SK-N-SH (cell line): Measurements from ENCODE around the gene ETS2. TPM values are rescaled to one million over a fixed set of nuclear protein-coding genes. Genes with fewer than 3 reads are reported as not detected.

Experiments used
- CTCF ChIA-PET: fragments of 300-600, 350-600 bp; formaldehyde crosslinking; extraction: SDS; loops from one replicate; lab custom pipeline; 2021; lab: Yijun Ruan, JAX
- POLR2A ChIA-PET: fragments of 350-600 bp; sonication (Branson Sonifier 250); formaldehyde crosslinking; extraction: SDS; loops from one replicate; lab custom pipeline; 2020; ENCODE audit warnings: antibody characterized with exemption, inconsistent platforms; lab: Yijun Ruan, JAX
- DNase-seq: peaks from one replicate; pipeline ENCODE4 v3.0.0; 2012
- H2AFZ ChIP-seq: fragments of 200-600 bp; sonication (generic); 2 replicates; pipeline ENCODE4 v1.8.1; 2016; ENCODE audit warnings: antibody characterized with exemption, mild to moderate bottlenecking, low read depth
- H3F3A ChIP-seq: fragments of 200-600 bp; sonication (generic); replicated peaks from 2 replicates; pipeline ENCODE3; 2016; ENCODE audit warnings: antibody characterized with exemption, mild to moderate bottlenecking; ENCODE audit not compliant: insufficient read depth
- H3K27ac ChIP-seq, 2 experiments: fragments of 200-500 bp in 1 of 2; fragments of 200-600 bp in 1 of 2; sonication (Bioruptor generic) in 1 of 2; sonication (generic), shearing (Covaris generic) in 1 of 2; 2 replicates each; pipeline versions ENCODE4 v1.5.1 to v1.6.1; 2014 to 2016; ENCODE audit warnings: low read depth in 2 of 2, inconsistent platforms in 1 of 2, low read length in 1 of 2, mild to moderate bottlenecking in 1 of 2, mixed read lengths in 1 of 2
- H3K27me3 ChIP-seq: fragments of 200-600 bp; sonication (generic), shearing (Covaris generic); 2 replicates; pipeline ENCODE4 v1.6.1; 2016; ENCODE audit warnings: mixed run types; ENCODE audit not compliant: insufficient read depth
- H3K36me3 ChIP-seq, 2 experiments: fragments of 200-500 bp in 1 of 2; fragments of 200-600 bp in 1 of 2; sonication (Bioruptor generic) in 1 of 2; sonication (generic) in 1 of 2; replicated peaks in 1 of 2; 2 replicates each; pipeline versions ENCODE3 to v1.5.1; 2014 to 2016; ENCODE audit warnings: low read length in 1 of 2, mild to moderate bottlenecking in 1 of 2; ENCODE audit not compliant: insufficient read depth in 2 of 2, control insufficient read depth in 1 of 2
- H3K4me1 ChIP-seq, 2 experiments: fragments of 200-500 bp in 1 of 2; fragments of 200-600 bp in 1 of 2; sonication (Bioruptor generic) in 1 of 2; sonication (generic), shearing (Covaris generic) in 1 of 2; 2 replicates each; pipeline versions ENCODE4 v1.5.1 to v1.6.1; 2014 to 2016; ENCODE audit warnings: low read depth in 1 of 2, low read length in 1 of 2, mixed run types in 1 of 2; ENCODE audit not compliant: insufficient read depth in 2 of 2, control insufficient read depth in 1 of 2
- H3K4me2 ChIP-seq: fragments of 200-600 bp; sonication (generic), shearing (Covaris generic); 2 replicates; pipeline ENCODE4 v1.6.1; 2017; ENCODE audit warnings: mixed run types
- H3K4me3 ChIP-seq, 2 experiments: fragments of 200-500 bp in 1 of 2; fragments of 200-600 bp in 1 of 2; sonication (Bioruptor generic) in 1 of 2; sonication (generic), shearing (Covaris generic) in 1 of 2; 2 replicates each; pipeline versions ENCODE4 v1.5.1 to v1.8.1; 2014 to 2016; ENCODE audit warnings: low read depth in 2 of 2, inconsistent platforms in 1 of 2, low read length in 1 of 2, mild to moderate bottlenecking in 1 of 2, mixed read lengths in 1 of 2, moderate library complexity in 1 of 2
- H3K79me2 ChIP-seq: fragments of 200-600 bp; sonication (generic); 2 replicates; pipeline ENCODE4 v1.8.1; 2017; ENCODE audit warnings: mild to moderate bottlenecking; ENCODE audit not compliant: insufficient read depth
- H3K9ac ChIP-seq: fragments of 200-600 bp; sonication (generic); 2 replicates; pipeline ENCODE4 v1.6.1; 2017; ENCODE audit warnings: mixed run types
- H3K9me2 ChIP-seq: fragments of 200-600 bp; sonication (generic); 2 replicates; pipeline ENCODE4 v1.6.1; 2017; ENCODE audit warnings: mixed run types
- H3K9me3 ChIP-seq: fragments of 200-600 bp; sonication (generic); 2 replicates; pipeline ENCODE4 v1.6.1; 2017; ENCODE audit warnings: mixed run types, mild to moderate bottlenecking, moderate library complexity
- H4K20me1 ChIP-seq: fragments of 200-600 bp; sonication (generic); 2 replicates; pipeline ENCODE4 v1.6.1; 2017; ENCODE audit warnings: mild to moderate bottlenecking, mixed run types; ENCODE audit not compliant: insufficient read depth
- EP300 ChIP-seq, 2 experiments: IDR thresholded peaks; 2 replicates each; pipeline versions ENCODE4 v1.4.0 to v1.6.1; 2012; ENCODE audit warnings: borderline replicate concordance in 1 of 2, low read depth in 1 of 2, low read length in 1 of 2
- FOSL2 ChIP-seq: IDR thresholded peaks from 2 replicates; pipeline ENCODE4 v1.4.0; 2012; ENCODE audit warnings: low read depth, mild to moderate bottlenecking, moderate library complexity, borderline replicate concordance
- GABPA ChIP-seq: IDR thresholded peaks from 2 replicates; pipeline ENCODE4 v1.4.0; 2012; ENCODE audit warnings: low read depth, mild to moderate bottlenecking
- JUND ChIP-seq: IDR thresholded peaks from 2 replicates; pipeline ENCODE4 v1.4.0; 2012
- TCF12 ChIP-seq: IDR thresholded peaks from 2 replicates; pipeline ENCODE4 v1.4.0; 2012
- WGBS: methylation state at CpG from one replicate; pipeline ENCODE4 v1.1.6; 2017; ENCODE audit warnings: low lambda C conversion rate; 5-methylcytosine and 5-hydroxymethylcytosine counted together
- polyA plus RNA-seq, 3 experiments: library from polyadenylated mRNA; depleted of rRNA; stranded (reverse); fragments of >200 nt; gene quantifications; 2 replicates each; pipeline ENCODE4 v1.2.3, GENCODE V29; 2012
- TF ChIP-seq, protein P1 (sequence below): fragments of 200-600 bp; sonication (generic); IDR thresholded peaks from 2 replicates; pipeline ENCODE4 v1.6.1; 2017; ENCODE audit warnings: antibody characterized with exemption, mild to moderate bottlenecking, moderate library complexity
- TF ChIP-seq, protein P2 (sequence below): IDR thresholded peaks from 2 replicates; pipeline ENCODE4 v1.6.1; 2012; ENCODE audit warnings: mild to moderate bottlenecking, low read depth, low read length, moderate library complexity

ETS2 gene
- polyA plus RNA-seq, 1 of the 3 experiments (the other 2 are of a cell fraction), result 16.3 TPM

DNA sequence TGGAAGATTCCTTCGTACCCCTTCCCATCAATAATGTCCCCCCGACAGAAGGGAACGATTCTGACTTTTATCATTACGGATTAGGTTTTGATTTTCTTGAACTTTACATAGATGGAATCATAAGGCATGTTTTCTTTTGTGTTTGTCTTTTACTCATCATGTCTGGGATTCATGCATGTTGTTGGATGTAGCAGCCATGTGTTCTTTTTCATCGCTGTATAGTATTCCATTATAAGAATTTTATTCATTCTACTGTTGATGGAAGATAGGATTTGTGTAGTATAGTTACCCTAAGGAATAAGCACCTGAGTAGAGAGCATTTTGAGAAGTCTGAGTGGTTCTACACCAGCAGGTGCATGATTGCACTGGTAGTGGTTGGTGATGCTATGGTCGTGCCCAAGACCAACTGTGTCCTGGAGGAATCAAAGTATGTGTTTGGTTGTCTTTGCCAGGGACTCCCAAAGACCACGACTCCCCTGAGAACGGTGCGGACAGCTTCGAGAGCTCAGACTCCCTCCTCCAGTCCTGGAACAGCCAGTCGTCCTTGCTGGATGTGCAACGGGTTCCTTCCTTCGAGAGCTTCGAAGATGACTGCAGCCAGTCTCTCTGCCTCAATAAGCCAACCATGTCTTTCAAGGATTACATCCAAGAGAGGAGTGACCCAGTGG, 13.5 kb downstream of the ETS2 start (continued):
- TF ChIP-seq, protein P1, sequence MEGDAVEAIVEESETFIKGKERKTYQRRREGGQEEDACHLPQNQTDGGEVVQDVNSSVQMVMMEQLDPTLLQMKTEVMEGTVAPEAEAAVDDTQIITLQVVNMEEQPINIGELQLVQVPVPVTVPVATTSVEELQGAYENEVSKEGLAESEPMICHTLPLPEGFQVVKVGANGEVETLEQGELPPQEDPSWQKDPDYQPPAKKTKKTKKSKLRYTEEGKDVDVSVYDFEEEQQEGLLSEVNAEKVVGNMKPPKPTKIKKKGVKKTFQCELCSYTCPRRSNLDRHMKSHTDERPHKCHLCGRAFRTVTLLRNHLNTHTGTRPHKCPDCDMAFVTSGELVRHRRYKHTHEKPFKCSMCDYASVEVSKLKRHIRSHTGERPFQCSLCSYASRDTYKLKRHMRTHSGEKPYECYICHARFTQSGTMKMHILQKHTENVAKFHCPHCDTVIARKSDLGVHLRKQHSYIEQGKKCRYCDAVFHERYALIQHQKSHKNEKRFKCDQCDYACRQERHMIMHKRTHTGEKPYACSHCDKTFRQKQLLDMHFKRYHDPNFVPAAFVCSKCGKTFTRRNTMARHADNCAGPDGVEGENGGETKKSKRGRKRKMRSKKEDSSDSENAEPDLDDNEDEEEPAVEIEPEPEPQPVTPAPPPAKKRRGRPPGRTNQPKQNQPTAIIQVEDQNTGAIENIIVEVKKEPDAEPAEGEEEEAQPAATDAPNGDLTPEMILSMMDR, result no peak
- no peak for TF ChIP-seq EP300 (IDR thresholded peaks at IDR 0.05; ENCODE audit: borderline replicate concordance in 1 of 2, low read depth in 1 of 2, low read length in 1 of 2)
- no peak for TF ChIP-seq GABPA
- TF ChIP-seq, all 33 proteins: peak for 0

DNA sequence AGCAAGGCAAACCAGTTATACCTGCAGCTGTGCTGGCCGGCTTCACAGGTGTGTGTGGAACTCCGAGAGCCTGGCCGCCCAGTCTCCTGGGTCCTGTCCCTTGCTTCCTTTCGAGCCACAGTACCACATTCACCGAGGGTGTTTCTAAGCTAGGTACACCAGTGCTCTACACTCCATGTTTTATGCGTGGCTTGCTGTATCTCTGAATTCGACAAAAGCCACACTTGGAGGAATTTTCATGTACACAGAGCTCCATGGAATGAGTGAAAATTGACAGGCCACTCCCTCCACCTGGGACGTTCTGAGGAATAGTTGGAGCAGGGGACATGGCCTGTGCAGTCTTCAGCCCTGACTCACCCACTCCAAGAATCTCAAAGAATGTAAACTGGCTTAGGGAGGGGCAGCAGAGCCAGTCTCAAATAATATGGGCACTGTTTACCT, 14.0 kb downstream of the ETS2 start:
- no peak overlapping the region for H2AFZ ChIP-seq
- CTCF ChIA-PET, result interaction anchor here (1.2 to 1.7 kb wide), 2 partner anchors 12 to 22 kb away, joined by 3 to 5 read pairs; no protein-coding TSS in a partner anchor
- TF ChIP-seq TCF12 (peak; percentile 42; the same call in 1 of the 2 replicates), JUND (peak; percentile 28; the same call in 1 of the 2 replicates), FOSL2 (peak; percentile 53; the same call in 1 of the 2 replicates)
- TF ChIP-seq, protein P2, sequence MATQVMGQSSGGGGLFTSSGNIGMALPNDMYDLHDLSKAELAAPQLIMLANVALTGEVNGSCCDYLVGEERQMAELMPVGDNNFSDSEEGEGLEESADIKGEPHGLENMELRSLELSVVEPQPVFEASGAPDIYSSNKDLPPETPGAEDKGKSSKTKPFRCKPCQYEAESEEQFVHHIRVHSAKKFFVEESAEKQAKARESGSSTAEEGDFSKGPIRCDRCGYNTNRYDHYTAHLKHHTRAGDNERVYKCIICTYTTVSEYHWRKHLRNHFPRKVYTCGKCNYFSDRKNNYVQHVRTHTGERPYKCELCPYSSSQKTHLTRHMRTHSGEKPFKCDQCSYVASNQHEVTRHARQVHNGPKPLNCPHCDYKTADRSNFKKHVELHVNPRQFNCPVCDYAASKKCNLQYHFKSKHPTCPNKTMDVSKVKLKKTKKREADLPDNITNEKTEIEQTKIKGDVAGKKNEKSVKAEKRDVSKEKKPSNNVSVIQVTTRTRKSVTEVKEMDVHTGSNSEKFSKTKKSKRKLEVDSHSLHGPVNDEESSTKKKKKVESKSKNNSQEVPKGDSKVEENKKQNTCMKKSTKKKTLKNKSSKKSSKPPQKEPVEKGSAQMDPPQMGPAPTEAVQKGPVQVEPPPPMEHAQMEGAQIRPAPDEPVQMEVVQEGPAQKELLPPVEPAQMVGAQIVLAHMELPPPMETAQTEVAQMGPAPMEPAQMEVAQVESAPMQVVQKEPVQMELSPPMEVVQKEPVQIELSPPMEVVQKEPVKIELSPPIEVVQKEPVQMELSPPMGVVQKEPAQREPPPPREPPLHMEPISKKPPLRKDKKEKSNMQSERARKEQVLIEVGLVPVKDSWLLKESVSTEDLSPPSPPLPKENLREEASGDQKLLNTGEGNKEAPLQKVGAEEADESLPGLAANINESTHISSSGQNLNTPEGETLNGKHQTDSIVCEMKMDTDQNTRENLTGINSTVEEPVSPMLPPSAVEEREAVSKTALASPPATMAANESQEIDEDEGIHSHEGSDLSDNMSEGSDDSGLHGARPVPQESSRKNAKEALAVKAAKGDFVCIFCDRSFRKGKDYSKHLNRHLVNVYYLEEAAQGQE, result no peak
- TF ChIP-seq, all 33 proteins: peak for 3
- no peak overlapping the region for H3K4me3 ChIP-seq
- H3F3A ChIP-seq, result peaks cover 17% of the 10 kb centered on the region
- no peak overlapping the region for H3K27ac ChIP-seq
- peaks cover 8% of the 10 kb centered on the region; the same call in 1 of the 2 replicates for H3K79me2 ChIP-seq
- no peaks in the 10 kb centered on the region for H3K27me3 ChIP-seq
- H3K9ac ChIP-seq, result no peak overlapping the region
- no peaks in the 10 kb centered on the region for H3K9me2 ChIP-seq
- H3K9me3 ChIP-seq, result no peaks in the 10 kb centered on the region
- H4K20me1 ChIP-seq, result no peaks in the 10 kb centered on the region
- H3K36me3 ChIP-seq, result peaks cover 81 to 96% of the 10 kb centered on the region in 2 experiments
- peaks cover 0 to 3% of the 10 kb centered on the region in 2 experiments; a peak in 1 of 4 replicates for H3K4me1 ChIP-seq
- WGBS, result 63% methylated on average over 3 of the region's 8 CpGs
- POLR2A ChIA-PET, result interaction anchor here (1.3 kb wide), 1 partner anchor 11 kb away, joined by 4 read pairs; no protein-coding TSS in a partner anchor
- no peak overlapping the region for H3K4me2 ChIP-seq
- DNase-seq, result no peak
